AML-193 (cell line): Measurements from ENCODE around the gene TP73.

Source experiments
- DNase-seq, 2 experiments: peaks; one replicate each; lab custom pipeline; 2025; lab: John Stamatoyannopoulos, UW

The TP73 gene

GRCh38 chr1:3653286-3653618, 936 bp downstream of the TP73 start:
- DNase-seq, result no peak

- no peak for DNase-seq
Observed at GRCh38 chr1:3654549-3655281, 2.4 kb downstream of the TP73 start.

GRCh38 chr1:3656450-3657095, 4.3 kb downstream of the TP73 start:
- DNase-seq, result no peak

GRCh38 chr1:3657096-3657475, 4.8 kb downstream of the TP73 start:
- no peak for DNase-seq

GRCh38 chr1:3657578-3658230, 5.4 kb downstream of the TP73 start:
- no peak for DNase-seq

- no peak for DNase-seq
Observed at GRCh38 chr1:3658231-3658615, 5.9 kb downstream of the TP73 start.

GRCh38 chr1:3659093-3659492, 6.8 kb downstream of the TP73 start:
- DNase-seq, result no peak

- DNase-seq, result peak in 1 of 2 experiments; percentile 25
Observed at GRCh38 chr1:3660704-3661103, 8.4 kb downstream of the TP73 start.

- DNase-seq, result no peak
Observed at GRCh38 chr1:3661631-3662030, 9.3 kb downstream of the TP73 start.

GRCh38 chr1:3662080-3662671, 9.9 kb downstream of the TP73 start:
- no peak for DNase-seq

- DNase-seq, result no peak
Observed at GRCh38 chr1:3663999-3664699, 11.8 kb downstream of the TP73 start.

- no peak for DNase-seq
Observed at GRCh38 chr1:3664700-3665375, 12.5 kb downstream of the TP73 start.

GRCh38 chr1:3668148-3668547, 15.8 kb downstream of the TP73 start:
- DNase-seq, result no peak

GRCh38 chr1:3668585-3669300, 16.4 kb downstream of the TP73 start:
- peak; percentile 81 to 88 for DNase-seq

GRCh38 chr1:3669421-3669821, 17.1 kb downstream of the TP73 start:
- no peak for DNase-seq

- DNase-seq, result no peak
Observed at GRCh38 chr1:3669971-3670431, 17.7 kb downstream of the TP73 start.

- no peak for DNase-seq
Observed at GRCh38 chr1:3670823-3671265, 18.5 kb downstream of the TP73 start.

- DNase-seq, result no peak
Observed at GRCh38 chr1:3671371-3672180, 19.3 kb downstream of the TP73 start.

GRCh38 chr1:3672231-3672970, 20.1 kb downstream of the TP73 start:
- no peak for DNase-seq
